Endodermal cell (in vitro differentiated cells): ENCODE measurements around the gene SLC13A5. TPM values are rescaled to one million over a fixed set of nuclear protein-coding genes. Genes with fewer than 3 reads are reported as not detected.
A peak's percentile ranks its signal among the peaks of the same experiment; 100 is the strongest.

ENCODE experiments used
- DNase-seq: peaks from one replicate; pipeline ENCODE4 v3.0.0-alpha.2; 2017
- H3K27ac ChIP-seq: 2 replicates; pipeline ENCODE4 v1.5.1; 2013; ENCODE audit warnings: mild to moderate bottlenecking, low read depth, low read length, moderate library complexity
- H3K27me3 ChIP-seq: 2 replicates; pipeline ENCODE4 v1.6.1; 2013; ENCODE audit warnings: mild to moderate bottlenecking, low read length, moderate library complexity; ENCODE audit not compliant: insufficient read depth, control insufficient read depth, poor library complexity, severe bottlenecking
- H3K36me3 ChIP-seq: 2 replicates; pipeline ENCODE4 v1.7.0; 2013; ENCODE audit warnings: mild to moderate bottlenecking, low read length, moderate library complexity; ENCODE audit not compliant: control insufficient read depth, insufficient read depth
- H3K4me1 ChIP-seq: one replicate; pipeline ENCODE4 v1.7.0; 2013; ENCODE audit warnings: low read length; ENCODE audit not compliant: control insufficient read depth, insufficient read depth
- H3K4me3 ChIP-seq: 2 replicates; pipeline ENCODE4 v1.5.1; 2013; ENCODE audit warnings: mild to moderate bottlenecking, low read length, moderate library complexity
- H3K9ac ChIP-seq: 2 replicates; pipeline ENCODE4 v1.6.1; 2013; ENCODE audit warnings: mild to moderate bottlenecking, low read length, moderate library complexity; ENCODE audit not compliant: poor library complexity, severe bottlenecking; ENCODE audit errors: extremely low read depth
- H3K9me3 ChIP-seq: 2 replicates; pipeline ENCODE4 v1.6.1; 2013; ENCODE audit warnings: mild to moderate bottlenecking, low read length, moderate library complexity; ENCODE audit not compliant: control insufficient read depth
- H3K27ac Mint-ChIP-seq: 2 replicates; pipeline ENCODE4 v1.8.0; 2020; ENCODE audit warnings: mixed read lengths
- H3K27me3 Mint-ChIP-seq: 2 replicates; pipeline ENCODE4 v1.8.0; 2021; ENCODE audit warnings: mild to moderate bottlenecking, mixed read lengths; ENCODE audit not compliant: insufficient read depth
- H3K36me3 Mint-ChIP-seq: 2 replicates; pipeline ENCODE4 v1.8.0; 2020; ENCODE audit warnings: low read depth, mixed read lengths
- H3K4me1 Mint-ChIP-seq: 2 replicates; pipeline ENCODE4 v1.8.0; 2020; ENCODE audit warnings: mixed read lengths
- H3K4me3 Mint-ChIP-seq: 2 replicates; pipeline ENCODE4 v1.8.0; 2020; ENCODE audit warnings: mild to moderate bottlenecking, moderate library complexity, mixed read lengths
- H3K9me3 Mint-ChIP-seq: 2 replicates; pipeline ENCODE4 v1.8.0; 2020; ENCODE audit warnings: mild to moderate bottlenecking, mixed read lengths
- WGBS, 2 experiments: methylation state at CpG; one replicate each; pipeline versions ENCODE4 v1.1.5 to v1.1.7; 2013; ENCODE audit warnings: missing lambda C conversion rate in 2 of 2, mixed read lengths in 1 of 2; ENCODE audit not compliant: insufficient coverage in 1 of 2, insufficient read length in 1 of 2; 5-methylcytosine and 5-hydroxymethylcytosine counted together
- total RNA-seq, 2 donors: library from RNA; stranded (reverse); fragmentation: NEBNext Ultra II Directional in 1 of 2; extraction: Animal tissue kit (Norgen Biotek cat#: 25700) in 1 of 2; gene quantifications; 2 replicates in 1 of 2; 3 replicates in 1 of 2; pipeline ENCODE4 v1.2.1, GENCODE V29; 2021
- TF ChIP-seq, protein P1 (sequence below): fragments of 200-600 bp; sonication (generic); conservative IDR thresholded peaks from 2 replicates; pipeline ENCODE4 v1.5.0; 2021; ENCODE audit warnings: antibody characterized with exemption, mild to moderate bottlenecking

The SLC13A5 gene
- total RNA-seq, 2 donors from 2014 or later = 3.9 to 8.4 TPM

DNA sequence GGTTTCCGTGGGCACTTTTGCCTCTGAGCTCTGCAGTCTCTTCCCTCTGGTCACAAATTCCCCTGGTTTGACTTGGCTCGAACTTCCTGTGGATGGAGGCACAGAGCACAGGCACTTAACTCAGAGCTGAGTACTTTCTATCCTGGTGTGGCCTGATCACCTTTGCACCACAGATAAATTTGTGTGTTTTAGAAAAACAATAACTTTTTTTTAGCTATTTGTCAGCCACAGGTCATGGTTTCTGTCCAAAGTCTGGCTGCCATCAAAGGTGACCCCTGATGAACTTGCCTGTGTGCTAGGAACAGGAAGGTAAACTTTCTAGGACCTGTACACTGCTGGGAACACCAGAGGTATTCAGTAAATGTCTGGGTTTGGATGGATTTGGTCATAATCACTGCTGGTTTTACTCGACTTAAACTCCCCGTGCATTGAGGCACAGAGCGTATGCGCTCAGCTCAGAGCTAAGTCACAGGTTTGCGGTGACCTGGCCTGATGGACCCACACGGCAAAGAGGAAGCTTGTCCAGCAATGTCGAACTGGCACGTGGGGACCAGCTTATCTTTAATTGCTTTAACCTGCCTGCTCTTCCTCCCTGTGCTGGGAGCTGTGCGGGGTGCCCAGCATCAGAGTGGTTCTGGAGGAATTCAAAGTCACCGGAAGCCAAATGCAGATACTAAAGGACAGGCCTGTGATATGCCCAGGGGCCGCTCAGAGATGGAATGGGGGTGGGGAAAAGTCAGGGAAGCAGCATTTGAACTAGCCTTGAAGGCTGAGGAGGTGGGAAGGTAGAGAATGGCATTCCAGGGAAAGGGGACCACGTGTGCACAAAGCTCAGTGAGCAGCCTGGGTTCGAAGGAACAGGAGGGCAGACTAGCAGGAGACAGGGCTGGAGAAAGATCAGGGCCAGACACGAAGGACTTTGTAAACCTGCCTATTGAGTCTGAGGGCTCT lies 12.9 kb downstream of the SLC13A5 start:
- H3K9ac ChIP-seq = no peak overlapping the region
- TF ChIP-seq, protein P1, sequence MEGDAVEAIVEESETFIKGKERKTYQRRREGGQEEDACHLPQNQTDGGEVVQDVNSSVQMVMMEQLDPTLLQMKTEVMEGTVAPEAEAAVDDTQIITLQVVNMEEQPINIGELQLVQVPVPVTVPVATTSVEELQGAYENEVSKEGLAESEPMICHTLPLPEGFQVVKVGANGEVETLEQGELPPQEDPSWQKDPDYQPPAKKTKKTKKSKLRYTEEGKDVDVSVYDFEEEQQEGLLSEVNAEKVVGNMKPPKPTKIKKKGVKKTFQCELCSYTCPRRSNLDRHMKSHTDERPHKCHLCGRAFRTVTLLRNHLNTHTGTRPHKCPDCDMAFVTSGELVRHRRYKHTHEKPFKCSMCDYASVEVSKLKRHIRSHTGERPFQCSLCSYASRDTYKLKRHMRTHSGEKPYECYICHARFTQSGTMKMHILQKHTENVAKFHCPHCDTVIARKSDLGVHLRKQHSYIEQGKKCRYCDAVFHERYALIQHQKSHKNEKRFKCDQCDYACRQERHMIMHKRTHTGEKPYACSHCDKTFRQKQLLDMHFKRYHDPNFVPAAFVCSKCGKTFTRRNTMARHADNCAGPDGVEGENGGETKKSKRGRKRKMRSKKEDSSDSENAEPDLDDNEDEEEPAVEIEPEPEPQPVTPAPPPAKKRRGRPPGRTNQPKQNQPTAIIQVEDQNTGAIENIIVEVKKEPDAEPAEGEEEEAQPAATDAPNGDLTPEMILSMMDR = no peak
- Mint-ChIP-seq H3K36me3 (no peaks in the 10 kb centered on the region), H3K4me1 (peaks cover 3% of the 10 kb centered on the region), H3K9me3 (no peaks in the 10 kb centered on the region), H3K27me3 (peaks cover 16% of the 10 kb centered on the region), H3K27ac (no peak overlapping the region), H3K4me3 (no peak overlapping the region)
- H3K36me3 ChIP-seq = no peaks in the 10 kb centered on the region
- H3K4me3 ChIP-seq = no peak overlapping the region
- no peaks in the 10 kb centered on the region for H3K4me1 ChIP-seq
- DNase-seq = peak; percentile 48
- H3K27me3 ChIP-seq = no peaks in the 10 kb centered on the region
- WGBS, 2 experiments = 90% methylated on average over 15 to 16 of the region's 16 CpGs
- H3K27ac ChIP-seq = no peak overlapping the region
- H3K9me3 ChIP-seq = no peaks in the 10 kb centered on the region

DNA sequence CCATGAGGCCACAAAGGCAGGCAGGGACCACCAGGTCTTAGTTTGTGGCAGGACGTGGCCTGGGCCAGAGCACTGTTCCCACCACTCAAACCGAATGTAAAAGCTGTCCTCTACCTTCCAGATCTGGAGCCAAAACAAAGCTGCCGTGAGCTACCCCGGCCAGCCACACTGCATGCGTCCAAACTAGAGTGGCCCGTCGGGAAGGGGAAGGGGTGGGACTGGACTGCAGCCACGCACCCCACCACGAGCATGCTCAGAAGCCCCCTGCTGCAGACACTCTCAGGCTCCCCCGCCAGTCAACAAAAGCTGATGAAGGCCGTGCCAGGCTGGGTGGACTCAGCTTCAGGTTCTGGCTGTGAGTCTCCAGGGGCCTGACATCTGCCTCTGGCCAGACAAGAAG lies 15.2 kb downstream of the SLC13A5 start:
- Histone ChIP-seq H3K4me3 (no peak overlapping the region), H3K36me3 (no peaks in the 10 kb centered on the region), H3K9ac (no peak overlapping the region), H3K9me3 (no peaks in the 10 kb centered on the region), H3K27me3 (no peaks in the 10 kb centered on the region), H3K4me1 (no peaks in the 10 kb centered on the region), H3K27ac (no peak overlapping the region)
- Mint-ChIP-seq H3K4me3 (no peak overlapping the region), H3K9me3 (no peaks in the 10 kb centered on the region), H3K36me3 (no peaks in the 10 kb centered on the region), H3K27me3 (peaks cover 15% of the 10 kb centered on the region), H3K27ac (no peak overlapping the region), H3K4me1 (peaks cover 3% of the 10 kb centered on the region)
- TF ChIP-seq, protein P1 = no peak
- no peak for DNase-seq
- 91 to 94% methylated on average over 11 of the region's 11 CpGs for WGBS, 2 experiments

DNA sequence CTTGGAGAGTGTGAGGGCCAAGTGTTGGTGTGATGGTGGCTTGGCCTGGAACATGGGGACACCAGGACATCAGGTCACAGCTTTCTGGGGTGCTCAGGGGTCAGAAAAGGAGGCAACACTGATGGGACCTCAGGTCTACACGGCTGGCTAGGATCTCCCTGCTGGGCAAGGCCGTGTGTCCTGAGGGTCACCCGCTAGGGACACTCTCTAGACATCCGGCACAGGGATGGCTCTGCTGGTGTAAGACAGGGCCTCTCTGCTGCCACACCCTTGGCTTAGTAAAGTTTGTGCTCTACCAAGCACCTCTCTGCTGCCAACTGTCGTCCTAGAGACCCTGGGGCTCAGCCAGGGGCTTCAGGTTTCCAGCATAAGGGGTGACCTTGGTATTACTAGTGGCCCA lies 16.3 kb downstream of the SLC13A5 start:
- Histone ChIP-seq H3K27me3 (peaks cover 8% of the 10 kb centered on the region), H3K36me3 (no peaks in the 10 kb centered on the region), H3K27ac (no peak overlapping the region), H3K9me3 (no peaks in the 10 kb centered on the region), H3K4me1 (no peaks in the 10 kb centered on the region), H3K9ac (no peak overlapping the region), H3K4me3 (no peak overlapping the region)
- H3K27me3 Mint-ChIP-seq = peaks cover 17% of the 10 kb centered on the region
- 81 to 90% methylated on average over 5 of the region's 5 CpGs for WGBS, 2 experiments
- H3K9me3 Mint-ChIP-seq = no peaks in the 10 kb centered on the region
- H3K36me3 Mint-ChIP-seq = no peaks in the 10 kb centered on the region
- TF ChIP-seq, protein P1 = no peak
- H3K27ac Mint-ChIP-seq = no peak overlapping the region
- H3K4me3 Mint-ChIP-seq = no peak overlapping the region
- DNase-seq = peak; percentile 35
- peaks cover 3% of the 10 kb centered on the region for H3K4me1 Mint-ChIP-seq
